ENCODE data around the gene SMAD3. TPM values are rescaled to one million over a fixed set of nuclear protein-coding genes. Genes with fewer than 3 reads are reported as not detected.

Gene SMAD3
- total and polyA plus RNA-seq, 2 of the 8 experiments (the other 6 are each of a cell fraction or from before 2014, with no cell fraction given): 10.1 to 12.4 TPM

GRCh38 chr15:67157521-67158252, 92.3 kb downstream of the SMAD3 start:
- Histone ChIP-seq H3K4me3 (ENCODE audit: extremely low read depth in 1 of 4, insufficient read depth in 2 of 4, low read depth in 3 of 4, low read length in 4 of 4) (no peak overlapping the region), H3K4me1 (replicated peaks in 1 of 4; ENCODE audit: control insufficient read depth in 3 of 4, insufficient read depth in 4 of 4, low read length in 3 of 4) (peaks cover 0 to 5% (median 4%) of the 10 kb centered on the region in 4 experiments; a peak in 4 of 7 replicates)

More at GRCh38 chr15:67157521-67158252, 92.3 kb downstream of the SMAD3 start:
- Histone ChIP-seq H3K18ac (ENCODE audit: extremely low read depth, low read length) (peak overlapping the region; percentile 40; the same call in 1 of the 2 replicates), H3K27me3 (replicated peaks in 1 of 4; ENCODE audit: control insufficient read depth in 3 of 4, extremely low read depth in 1 of 4, insufficient read depth in 3 of 4, low read length in 3 of 4) (no peaks in the 10 kb centered on the region), H3K4me2 (ENCODE audit: insufficient read depth in 1 of 2, low read depth in 2 of 2, low read length in 2 of 2) (no peak overlapping the region), H3K23me2 (ENCODE audit: low read depth, low read length) (peaks cover 2% of the 10 kb centered on the region; the same call in 1 of the 2 replicates), H3K23ac (ENCODE audit: insufficient read length) (no peak overlapping the region), H2BK5ac (ENCODE audit: low read depth, low read length) (no peak overlapping the region; the same call in 1 of the 2 replicates), H3K79me1 (ENCODE audit: low read depth, low read length) (no peaks in the 10 kb centered on the region; the same call in none of the 2 replicates), H3K14ac (ENCODE audit: insufficient read length) (no peak overlapping the region), H2BK20ac (ENCODE audit: low read length) (no peak overlapping the region), H4K20me1 (replicated peaks in 1 of 2; ENCODE audit: control insufficient read depth in 1 of 2, insufficient read depth in 2 of 2, low read length in 2 of 2) (no peaks in the 10 kb centered on the region), H3K79me2 (ENCODE audit: control insufficient read depth in 1 of 2, insufficient read depth in 2 of 2, low read length in 2 of 2) (no peaks in the 10 kb centered on the region), H3K56ac (replicated peaks; ENCODE audit: insufficient read length, low read depth, low read length) (no peak overlapping the region), H2BK15ac (ENCODE audit: low read length) (0 out of 2 replicates have a peak overlapping the region, but pooled peaks have one; percentile 6), H2AFZ (ENCODE audit: low read length) (no peak overlapping the region), H3K4ac (replicated peaks; ENCODE audit: insufficient read length, low read depth, low read length) (no peak overlapping the region), H2BK12ac (ENCODE audit: low read depth, low read length) (no peak overlapping the region), H2BK120ac (replicated peaks; ENCODE audit: low read depth, low read length) (no peak overlapping the region), H3K9me3 (ENCODE audit: insufficient read depth in 2 of 2, low read depth in 1 of 2, low read length in 1 of 2) (no peaks in the 10 kb centered on the region), H3K27ac (ENCODE audit: low read depth, low read length) (no peak overlapping the region), H4K91ac (replicated peaks; ENCODE audit: insufficient read length, low read length) (peak overlapping the region; percentile 34), H4K5ac (ENCODE audit: insufficient read length, low read depth, low read length) (no peak overlapping the region), H3K36me3 (ENCODE audit: control insufficient read depth in 2 of 4, insufficient read depth in 4 of 4, low read length in 3 of 4) (no peaks in the 10 kb centered on the region), H4K8ac (ENCODE audit: extremely low read depth, insufficient read depth, low read length) (no peak overlapping the region), H2AK5ac (ENCODE audit: low read depth, low read length) (no peak overlapping the region), H3K9ac (replicated peaks in 1 of 4; ENCODE audit: extremely low read depth in 1 of 4, low read depth in 3 of 4, low read length in 3 of 4) (no peak overlapping the region)
- no peak for DNase-seq (ENCODE audit: low read depth in 1 of 2, low spot score in 2 of 2)
- no peak for TF ChIP-seq CREB1 (IDR thresholded peaks at IDR 0.05)
- TF ChIP-seq GABPA (IDR thresholded peaks at IDR 0.05; ENCODE audit: borderline replicate concordance, insufficient read depth, low read length): no peak
- no peak for TF ChIP-seq TBP (IDR thresholded peaks at IDR 0.05; ENCODE audit: low read depth, low read length)
- no peak for TF ChIP-seq RXRA (IDR thresholded peaks at IDR 0.05; ENCODE audit: insufficient read depth, low read depth, low read length)
- POLR2A ChIA-PET (ENCODE audit: partially characterized antibody): no interaction called here
- FAIRE-seq: no peak
- CTCF ChIA-PET (ENCODE audit: partially characterized antibody): interaction anchor here (1.0 to 1.2 kb wide), 2 partner anchors 8 to 231 kb away, joined by 3 read pairs; no protein-coding TSS in a partner anchor
- 87% methylated on average over 8 of the region's 8 CpGs; no CpG with 5 or more reads in 1 of the 2 experiments for WGBS, 2 experiments (ENCODE audit: extremely low coverage in 1 of 2, insufficient coverage in 1 of 2, insufficient read length in 1 of 2, insufficient replicate concordance in 2 of 2, low coverage in 1 of 2, low lambda C conversion rate in 2 of 2, missing lambda C conversion rate in 1 of 2)

All from H1 (cell line).